ENCODE results near the gene ACR.

DNA sequence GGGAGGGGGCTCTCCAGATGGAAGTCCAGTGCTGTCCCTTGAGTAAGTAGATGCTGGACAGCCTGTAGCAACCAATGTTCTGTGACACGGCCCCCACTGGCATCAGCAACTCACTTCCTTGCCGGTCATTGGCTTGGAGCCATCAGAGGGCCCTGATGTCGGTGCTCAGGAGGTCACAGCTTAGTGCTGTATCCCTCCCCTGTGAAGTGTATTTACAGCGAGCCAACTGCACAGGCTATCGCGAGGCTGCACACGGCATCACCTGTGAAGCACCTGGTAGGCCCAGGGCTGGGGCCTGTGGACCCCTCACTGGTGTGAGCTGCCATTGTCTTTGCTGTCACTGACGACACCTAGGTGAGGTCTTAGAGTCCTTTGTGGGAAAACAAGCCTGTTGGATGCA lies 13.4 kb upstream of the ACR start:
- TF ChIP-seq CBFB (IDR thresholded peaks at IDR 0.05; ENCODE audit: low read depth) = no peak
- TF ChIP-seq, protein P1, sequence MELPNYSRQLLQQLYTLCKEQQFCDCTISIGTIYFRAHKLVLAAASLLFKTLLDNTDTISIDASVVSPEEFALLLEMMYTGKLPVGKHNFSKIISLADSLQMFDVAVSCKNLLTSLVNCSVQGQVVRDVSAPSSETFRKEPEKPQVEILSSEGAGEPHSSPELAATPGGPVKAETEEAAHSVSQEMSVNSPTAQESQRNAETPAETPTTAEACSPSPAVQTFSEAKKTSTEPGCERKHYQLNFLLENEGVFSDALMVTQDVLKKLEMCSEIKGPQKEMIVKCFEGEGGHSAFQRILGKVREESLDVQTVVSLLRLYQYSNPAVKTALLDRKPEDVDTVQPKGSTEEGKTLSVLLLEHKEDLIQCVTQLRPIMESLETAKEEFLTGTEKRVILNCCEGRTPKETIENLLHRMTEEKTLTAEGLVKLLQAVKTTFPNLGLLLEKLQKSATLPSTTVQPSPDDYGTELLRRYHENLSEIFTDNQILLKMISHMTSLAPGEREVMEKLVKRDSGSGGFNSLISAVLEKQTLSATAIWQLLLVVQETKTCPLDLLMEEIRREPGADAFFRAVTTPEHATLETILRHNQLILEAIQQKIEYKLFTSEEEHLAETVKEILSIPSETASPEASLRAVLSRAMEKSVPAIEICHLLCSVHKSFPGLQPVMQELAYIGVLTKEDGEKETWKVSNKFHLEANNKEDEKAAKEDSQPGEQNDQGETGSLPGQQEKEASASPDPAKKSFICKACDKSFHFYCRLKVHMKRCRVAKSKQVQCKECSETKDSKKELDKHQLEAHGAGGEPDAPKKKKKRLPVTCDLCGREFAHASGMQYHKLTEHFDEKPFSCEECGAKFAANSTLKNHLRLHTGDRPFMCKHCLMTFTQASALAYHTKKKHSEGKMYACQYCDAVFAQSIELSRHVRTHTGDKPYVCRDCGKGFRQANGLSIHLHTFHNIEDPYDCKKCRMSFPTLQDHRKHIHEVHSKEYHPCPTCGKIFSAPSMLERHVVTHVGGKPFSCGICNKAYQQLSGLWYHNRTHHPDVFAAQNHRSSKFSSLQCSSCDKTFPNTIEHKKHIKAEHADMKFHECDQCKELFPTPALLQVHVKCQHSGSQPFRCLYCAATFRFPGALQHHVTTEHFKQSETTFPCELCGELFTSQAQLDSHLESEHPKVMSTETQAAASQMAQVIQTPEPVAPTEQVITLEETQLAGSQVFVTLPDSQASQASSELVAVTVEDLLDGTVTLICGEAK (IDR thresholded peaks at IDR 0.05; ENCODE audit: borderline replicate concordance) = no peak
- TF ChIP-seq, protein P2, sequence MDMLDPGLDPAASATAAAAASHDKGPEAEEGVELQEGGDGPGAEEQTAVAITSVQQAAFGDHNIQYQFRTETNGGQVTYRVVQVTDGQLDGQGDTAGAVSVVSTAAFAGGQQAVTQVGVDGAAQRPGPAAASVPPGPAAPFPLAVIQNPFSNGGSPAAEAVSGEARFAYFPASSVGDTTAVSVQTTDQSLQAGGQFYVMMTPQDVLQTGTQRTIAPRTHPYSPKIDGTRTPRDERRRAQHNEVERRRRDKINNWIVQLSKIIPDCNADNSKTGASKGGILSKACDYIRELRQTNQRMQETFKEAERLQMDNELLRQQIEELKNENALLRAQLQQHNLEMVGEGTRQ (IDR thresholded peaks at IDR 0.05; ENCODE audit: borderline replicate concordance, low read depth, low read length) = no peak
- TF ChIP-seq CEBPB (IDR thresholded peaks at IDR 0.05; ENCODE audit: borderline replicate concordance in 1 of 2, low read depth in 2 of 2, low read length in 2 of 2) = no peak
- TF ChIP-seq ATF7 (IDR thresholded peaks at IDR 0.05; ENCODE audit: low read depth) = no peak
